ENCODE data around the gene BTG1.

GRCh38 chr12:92138144-92138543, 7.5 kb downstream of the BTG1 start:
- TF ChIP-seq CTCF (conservative IDR thresholded peaks at IDR 0.05; ENCODE audit: low read depth, low read length) (no peak), EZH2 (IDR thresholded peaks at IDR 0.05; ENCODE audit: low read length, unreplicated experiment) (no peak)
